K562 (cell line): ENCODE data around the gene YTHDC2. TPM values are rescaled to one million over a fixed set of nuclear protein-coding genes. Genes with fewer than 3 reads are reported as not detected.

ENCODE experiments used
- ATAC-seq: fragments of 200-7000 bp; cut with Tn5 transposase; 3 replicates; pipeline ENCODE4 v1.9.1; 2020; ENCODE audit warnings: moderate library complexity
- BruUV-seq: library from RNA; stranded (reverse); fragments of 400-500 nt; replicated peaks from 2 replicates; lab custom pipeline; 2021; lab: Mats Ljungman, UMichigan
- CTCF ChIA-PET: fragments of 300-600 bp; formaldehyde crosslinking; extraction: SDS; loops from one replicate; lab custom pipeline; 2021; ENCODE audit warnings: low intra/inter-chr PET ratio; lab: Yijun Ruan, JAX
- POLR2A ChIA-PET: fragments of 300-600, 350-650 bp; sonication (Branson Sonifier 250); formaldehyde crosslinking; extraction: SDS; loops from one replicate; lab custom pipeline; 2021; ENCODE audit warnings: antibody characterized with exemption, inconsistent platforms; lab: Yijun Ruan, JAX
- DNase-seq, 4 experiments: peaks; one replicate each; pipeline versions ENCODE4 v3.0.0 to v3.0.0-alpha.2; 2011 to 2018; ENCODE audit warnings: low spot score in 3 of 4, mixed read lengths in 3 of 4; ENCODE audit errors: extremely low read depth in 1 of 4
- FAIRE-seq: peaks from 2 replicates; lab custom pipeline; 2011; peaks lifted over from hg19 to GRCh38; lab: Jason Lieb, UNC
- H2AFZ ChIP-seq: 2 replicates; pipeline ENCODE4 v1.6.0; 2011; ENCODE audit warnings: low read depth, low read length, control low read depth, inconsistent platforms
- H3K27ac ChIP-seq: fragments of 200-600 bp; 3 replicates; pipeline ENCODE4 v1.8.0; 2011; ENCODE audit warnings: low read depth, mild to moderate bottlenecking, control low read depth, inconsistent platforms, low read length, moderate library complexity, mixed read lengths; ENCODE audit errors: extremely low read depth
- H3K27me3 ChIP-seq, 2 experiments: fragments of 300-600 bp in 1 of 2; 2 replicates in 1 of 2; 3 replicates in 1 of 2; pipeline versions ENCODE4 v1.6.0 to v1.8.0; 2011; ENCODE audit warnings: inconsistent platforms in 2 of 2, low read length in 2 of 2, mild to moderate bottlenecking in 1 of 2, mixed read lengths in 1 of 2, moderate library complexity in 1 of 2; ENCODE audit not compliant: control insufficient read depth in 2 of 2, insufficient read depth in 2 of 2
- H3K36me3 ChIP-seq: fragments of 300-600 bp; 3 replicates; pipeline ENCODE4 v1.8.0; 2011; ENCODE audit warnings: mild to moderate bottlenecking, low read length, inconsistent platforms; ENCODE audit not compliant: control insufficient read depth, insufficient read depth
- H3K4me1 ChIP-seq, 2 experiments: fragments of 200-600 bp in 1 of 2; replicated peaks in 1 of 2; 2 replicates in 1 of 2; 3 replicates in 1 of 2; pipeline versions ENCODE4 v1.5.1 to v1.8.0; 2011; ENCODE audit warnings: inconsistent platforms in 2 of 2, low read length in 2 of 2, mild to moderate bottlenecking in 1 of 2, mixed read lengths in 1 of 2, moderate library complexity in 1 of 2; ENCODE audit not compliant: control insufficient read depth in 2 of 2, insufficient read depth in 2 of 2
- H3K4me2 ChIP-seq: 2 replicates; pipeline ENCODE4 v1.6.1; 2011; ENCODE audit warnings: low read length, control low read depth, inconsistent platforms, mixed read lengths; ENCODE audit not compliant: insufficient read depth
- H3K4me3 ChIP-seq: fragments of 200-600 bp; sonication (generic), shearing (Covaris generic); 2 replicates; pipeline ENCODE4 v1.5.1; 2016; ENCODE audit warnings: control low read depth, inconsistent platforms
- H3K79me2 ChIP-seq: fragments of 200-600 bp; 3 replicates; pipeline ENCODE4 v1.8.0; 2011; ENCODE audit warnings: low read length, inconsistent platforms; ENCODE audit not compliant: control insufficient read depth, insufficient read depth
- H3K9ac ChIP-seq, 2 experiments: 2 replicates each; pipeline versions ENCODE4 v1.6.0 to v1.6.1; 2011; ENCODE audit warnings: low read depth in 2 of 2, low read length in 2 of 2, control low read depth in 1 of 2, inconsistent platforms in 1 of 2, mild to moderate bottlenecking in 1 of 2, mixed read lengths in 1 of 2; ENCODE audit not compliant: insufficient read depth in 1 of 2
- H3K9me1 ChIP-seq: one replicate; pipeline ENCODE4 v1.6.0; 2011; ENCODE audit warnings: inconsistent platforms, mild to moderate bottlenecking, low read length, moderate library complexity; ENCODE audit not compliant: control insufficient read depth, insufficient read depth
- H3K9me3 ChIP-seq: replicated peaks from 2 replicates; pipeline ENCODE4 v1.5.1; 2011; ENCODE audit warnings: low read depth, low read length, inconsistent platforms; ENCODE audit not compliant: control insufficient read depth, insufficient read depth
- H4K20me1 ChIP-seq: replicated peaks from 2 replicates; pipeline ENCODE4 v1.6.1; 2011; ENCODE audit warnings: low read length, inconsistent platforms, mixed read lengths; ENCODE audit not compliant: control insufficient read depth, insufficient read depth
- ADNP ChIP-seq: fragments of 200-800 bp; sonication (Bioruptor generic); IDR thresholded peaks from 2 replicates; pipeline ENCODE4 v1.6.1; 2016; ENCODE audit warnings: missing genetic modification characterization, missing compliant biosample characterization
- DPF2 ChIP-seq: fragments of 450-650 bp; IDR thresholded peaks from 2 replicates; pipeline ENCODE4 v1.6.1; 2016
- HINFP ChIP-seq: fragments of 450-650 bp; conservative IDR thresholded peaks from 2 replicates; pipeline ENCODE4 v1.6.1; 2016; ENCODE audit warnings: missing genetic modification characterization, low read depth, mild to moderate bottlenecking, control low read depth, missing compliant biosample characterization
- RBFOX2 ChIP-seq: fragments of 200-400 bp; formaldehyde crosslinking; IDR thresholded peaks from 2 replicates; pipeline ENCODE4 v1.6.1; 2017; ENCODE audit warnings: low read depth, mild to moderate bottlenecking, low read length, moderate library complexity
- SFPQ ChIP-seq: fragments of 200-400 bp; formaldehyde crosslinking; IDR thresholded peaks from 2 replicates; pipeline ENCODE4 v1.6.1; 2017; ENCODE audit warnings: mild to moderate bottlenecking, low read depth, low read length, moderate library complexity
- ZBTB5 ChIP-seq: fragments of 450-650 bp; IDR thresholded peaks from 2 replicates; pipeline ENCODE4 v1.6.1; 2017; ENCODE audit warnings: antibody characterized with exemption
- ZNF165 ChIP-seq: fragments of 250-450 bp; sonication (Bioruptor Pico); IDR thresholded peaks from 2 replicates; pipeline ENCODE4 v1.4.0; 2020; ENCODE audit warnings: borderline replicate concordance
- ZNF316 ChIP-seq: fragments of 450-650 bp; IDR thresholded peaks from 2 replicates; pipeline ENCODE4 v1.6.1; 2016
- ZNF384 ChIP-seq: IDR thresholded peaks from 2 replicates; pipeline ENCODE4 v1.6.1; 2012; ENCODE audit warnings: low read depth, low read length, improper control_type of control experiment
- WGBS: fragments of 100-300 bp; shearing (Covaris generic); methylation state at CpG from one replicate; pipeline ENCODE4 v1.1.6; 2016; ENCODE audit warnings: low coverage, mixed read lengths; ENCODE audit not compliant: insufficient coverage; ENCODE audit errors: missing lambda C conversion rate; 5-methylcytosine and 5-hydroxymethylcytosine counted together
- in situ Hi-C: fragments of 300-500 bp; cut with MboI; formaldehyde crosslinking; loops from 4 replicates; pipeline ENCODE4 v1.15.0; 2018; ENCODE audit warnings: inconsistent platforms, mixed read lengths
- intact Hi-C: fragments of 100-400 bp; cut with micrococcal nuclease; formaldehyde crosslinking; loops from 2 replicates; pipeline ENCODE4 v1.14.2; 2022
- polyA plus RNA-seq, 8 experiments: library from polyadenylated mRNA; depleted of rRNA in 4 of 8; stranded (reverse) in 5 of 8; unstranded in 3 of 8; fragments of >200 nt; fragmentation: Nextera tagmentation in 2 of 8; fragmentation: Illumina TruSeq in 1 of 8; extraction: Ambion mirVana in 2 of 8; extraction: Trizol in 1 of 8; gene quantifications; 2 replicates each; pipeline versions ENCODE4 v1.2.1 to v1.2.3, GENCODE V29; 2011 to 2014; ENCODE audit warnings: inconsistent platforms in 1 of 8, missing spikeins in 1 of 8
- total RNA-seq, 7 experiments: library from RNA; depleted of rRNA in 6 of 7; stranded (reverse); fragments of >200 nt in 6 of 7; fragmentation: Illumina TruSeq in 2 of 7; extraction: Trizol in 2 of 7; gene quantifications; 2 replicates each; pipeline versions ENCODE4 v1.2.1 to v1.2.3, GENCODE V29; 2011 to 2021; ENCODE audit warnings: low replicate concordance in 1 of 7

The YTHDC2 gene
- total and polyA plus RNA-seq, 9 of the 15 experiments (the other 6 are each of a cell fraction or from before 2014, with no cell fraction given): 2.7 to 21.6 (median 15.9) TPM

GRCh38 chr5:113513384-113514288, at the start of gene YTHDC2 (continued):
- TF ChIP-seq HINFP (tag) (no peak), ZNF165 (no peak), ZNF384 (no peak), DPF2 (0 out of 2 replicates have a peak, but pooled peaks have one; percentile 16), ADNP (tag) (peak; percentile 82), RBFOX2 (peak; percentile 96)
- TF ChIP-seq, all 486 proteins: peak for 133

- ATAC-seq (peak; percentile 99), DNase-seq (peak in 2 of 4 experiments; percentile 79 to 83), FAIRE-seq (peak; percentile 88)
- ChIA-PET CTCF (no interaction called here), POLR2A (interaction anchor here (0.7 to 1.0 kb wide), 3 partner anchors 16 to 44 kb away, joined by 3 to 5 read pairs (median 3); partner anchors contain the start of gene YTHDC2)
- Histone ChIP-seq H3K9me3 (peaks cover 2% of the 10 kb centered on the region; the same call in 1 of the 2 replicates), H3K79me2 (no peaks in the 10 kb centered on the region), H3K27ac (no peak overlapping the region), H4K20me1 (no peaks in the 10 kb centered on the region), H3K9me1 (no peaks in the 10 kb centered on the region), H3K4me1 (no peaks in the 10 kb centered on the region; a peak in 2 of 5 replicates), H3K9ac (no peak overlapping the region), H3K4me2 (0 out of 2 replicates have a peak overlapping the region, but pooled peaks have one; percentile 46), H3K4me3 (no peak overlapping the region), H3K27me3 (no peaks in the 10 kb centered on the region), H2AFZ (peak overlapping the region; percentile 27; the same call in 1 of the 2 replicates), H3K36me3 (no peaks in the 10 kb centered on the region)
- intact Hi-C loops (no loop called here), in situ Hi-C loops (no loop called here)
- 0% methylated on average over 5 of the region's 5 CpGs for WGBS
- no TSS peak for BruUV-seq
- no peak for TF ChIP-seq SFPQ
- TF ChIP-seq ZBTB5: no peak
- TF ChIP-seq ZNF316: no peak
Observed at GRCh38 chr5:113474100-113474728, 39.3 kb upstream of the YTHDC2 start.
